Immature natural killer cell (primary cell): Measurements from ENCODE around the gene NHSL2. TPM values are rescaled to one million over a fixed set of nuclear protein-coding genes. Genes with fewer than 3 reads are reported as not detected.

Experiments
- DNase-seq, 3 donors: peaks; one replicate each; pipeline ENCODE4 v3.0.0; 2022; ENCODE audit warnings: mixed read lengths in 1 of 3
- H3K27ac Mint-ChIP-seq, 6 donors: one replicate each; pipeline ENCODE4 v1.8.0; 2020; ENCODE audit warnings: mixed read lengths in 6 of 6, mild to moderate bottlenecking in 5 of 6, inconsistent platforms in 4 of 6, moderate library complexity in 3 of 6
- H3K27me3 Mint-ChIP-seq, 3 donors: one replicate each; pipeline ENCODE4 v1.8.0; 2020 to 2021; ENCODE audit warnings: low read depth in 3 of 3, mild to moderate bottlenecking in 3 of 3, mixed read lengths in 3 of 3, moderate library complexity in 3 of 3, inconsistent platforms in 1 of 3
- H3K36me3 Mint-ChIP-seq, 3 donors: one replicate each; pipeline ENCODE4 v1.8.0; 2020; ENCODE audit warnings: mixed read lengths in 3 of 3, inconsistent platforms in 2 of 3, mild to moderate bottlenecking in 2 of 3
- H3K4me1 Mint-ChIP-seq, 2 donors: one replicate each; pipeline ENCODE4 v1.8.0; 2020; ENCODE audit warnings: inconsistent platforms in 2 of 2, mild to moderate bottlenecking in 2 of 2, mixed read lengths in 2 of 2, moderate library complexity in 1 of 2
- H3K4me3 Mint-ChIP-seq, 5 donors: one replicate each; pipeline ENCODE4 v1.8.0; 2020; ENCODE audit warnings: mild to moderate bottlenecking in 5 of 5, mixed read lengths in 5 of 5, inconsistent platforms in 3 of 5, moderate library complexity in 3 of 5
- H3K9me3 Mint-ChIP-seq, 6 donors: one replicate each; pipeline ENCODE4 v1.8.0; 2020; ENCODE audit warnings: mild to moderate bottlenecking in 6 of 6, mixed read lengths in 6 of 6, inconsistent platforms in 4 of 6, moderate library complexity in 3 of 6
- polyA plus RNA-seq, 3 donors: library from polyadenylated mRNA; unstranded; fragments of 300-500 nt; fragmentation: Illumina TruSeq; gene quantifications; one replicate each; pipeline ENCODE4 v1.2.3, GENCODE V29; 2021

NHSL2 gene
- polyA plus RNA-seq, 3 donors from 2014 or later = 10.2 to 29.0 (median 10.6) TPM

- H3K4me3 Mint-ChIP-seq = no peak overlapping the region
- no peak overlapping the region for H3K27ac Mint-ChIP-seq
- no peak for DNase-seq
- no peaks in the 10 kb centered on the region for H3K36me3 Mint-ChIP-seq
- no peaks in the 10 kb centered on the region for H3K9me3 Mint-ChIP-seq
- H3K4me1 Mint-ChIP-seq = no peaks in the 10 kb centered on the region
- H3K27me3 Mint-ChIP-seq = peaks cover 1 to 11% (median 11%) of the 10 kb centered on the region in 3 donors
Observed at GRCh38 chrX:72001471-72001870, 90.8 kb downstream of the NHSL2 start.

DNA sequence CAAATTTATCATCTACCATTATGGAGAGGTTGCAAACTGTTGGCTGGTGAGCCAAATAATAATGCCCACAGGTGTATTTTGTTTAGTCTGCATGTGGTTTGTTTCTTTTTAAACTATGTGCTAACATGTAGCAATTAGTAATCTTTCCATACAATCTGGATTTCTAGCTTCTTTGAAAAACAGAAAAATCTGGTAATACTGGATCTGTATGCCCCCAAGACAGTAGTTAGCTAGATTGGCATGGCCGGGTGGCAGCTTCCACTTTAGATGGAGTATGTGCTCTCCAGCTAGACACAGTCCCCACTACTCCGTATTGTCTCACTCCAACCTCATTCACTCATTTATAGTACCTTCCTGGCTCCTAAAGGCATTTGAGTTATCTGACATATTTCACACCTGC is 91.3 kb downstream of the NHSL2 start:
- no peaks in the 10 kb centered on the region for H3K36me3 Mint-ChIP-seq
- H3K4me3 Mint-ChIP-seq = no peak overlapping the region
- no peaks in the 10 kb centered on the region for H3K4me1 Mint-ChIP-seq
- DNase-seq = no peak
- H3K27ac Mint-ChIP-seq = no peak overlapping the region
- H3K9me3 Mint-ChIP-seq = no peaks in the 10 kb centered on the region
- peaks cover 1 to 14% (median 9%) of the 10 kb centered on the region in 3 donors for H3K27me3 Mint-ChIP-seq

DNA sequence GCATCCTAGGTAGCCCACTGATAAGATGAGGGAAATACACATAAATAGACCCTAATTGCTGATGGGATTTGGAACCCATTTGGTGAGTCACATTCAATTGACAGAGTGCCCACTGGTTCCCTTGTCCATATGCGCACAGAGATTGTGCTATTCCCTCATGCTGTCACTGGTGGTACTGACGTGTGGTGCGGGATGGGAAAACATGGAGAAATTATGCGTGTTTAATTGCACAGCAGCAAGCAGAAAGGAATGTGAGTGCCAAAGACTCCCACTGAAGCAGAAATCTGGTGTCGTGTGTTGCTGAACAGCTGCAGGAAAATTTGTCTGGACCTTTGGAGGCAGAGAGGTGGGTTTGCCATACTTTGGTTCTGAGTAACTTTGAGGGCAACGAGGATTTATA is 92.2 kb downstream of the NHSL2 start:
- Mint-ChIP-seq H3K4me1 (no peaks in the 10 kb centered on the region), H3K36me3 (no peaks in the 10 kb centered on the region), H3K27ac (no peak overlapping the region), H3K4me3 (no peak overlapping the region), H3K27me3 (peaks cover 1 to 14% (median 9%) of the 10 kb centered on the region in 3 donors), H3K9me3 (no peaks in the 10 kb centered on the region)
- DNase-seq = no peak

GRCh38 chrX:72003811-72004750 is 93.4 kb downstream of the NHSL2 start:
- H3K27me3 Mint-ChIP-seq = peaks cover 1 to 14% (median 2%) of the 10 kb centered on the region in 3 donors

GRCh38 chrX:72005046-72005445 is 94.4 kb downstream of the NHSL2 start:
- H3K4me3 Mint-ChIP-seq = no peak overlapping the region
- no peaks in the 10 kb centered on the region for H3K4me1 Mint-ChIP-seq
- no peaks in the 10 kb centered on the region for H3K36me3 Mint-ChIP-seq
- no peaks in the 10 kb centered on the region for H3K9me3 Mint-ChIP-seq
- H3K27me3 Mint-ChIP-seq = peaks cover 1 to 15% (median 2%) of the 10 kb centered on the region in 3 donors
- no peak for DNase-seq
- no peak overlapping the region for H3K27ac Mint-ChIP-seq

More at GRCh38 chrX:72003811-72004750, 93.4 kb downstream of the NHSL2 start:
- Mint-ChIP-seq H3K36me3 (no peaks in the 10 kb centered on the region), H3K4me1 (no peaks in the 10 kb centered on the region), H3K27ac (no peak overlapping the region), H3K4me3 (no peak overlapping the region), H3K9me3 (no peaks in the 10 kb centered on the region)
- no peak for DNase-seq

DNA sequence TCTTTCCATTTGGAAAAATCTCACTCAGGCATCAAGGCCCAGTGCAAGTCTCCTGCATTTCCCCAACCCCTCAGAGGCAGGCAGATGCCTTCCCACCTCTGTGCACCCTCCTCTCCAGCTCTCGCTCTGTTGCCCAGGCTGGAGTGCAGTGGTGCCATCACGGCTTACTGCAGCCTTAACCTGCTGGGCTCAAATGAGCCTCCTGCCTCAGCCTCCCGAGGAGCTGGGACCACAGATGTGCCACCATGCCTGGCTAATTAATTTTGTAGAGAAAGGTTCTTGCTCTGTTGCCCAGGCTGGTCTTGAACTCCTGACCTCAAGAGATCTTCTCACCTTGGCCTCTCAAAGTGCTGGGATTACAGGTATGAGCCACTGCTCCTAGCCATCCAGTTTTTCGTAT is 95.8 kb downstream of the NHSL2 start:
- DNase-seq = no peak
- Mint-ChIP-seq H3K4me3 (no peak overlapping the region), H3K4me1 (no peaks in the 10 kb centered on the region), H3K36me3 (no peaks in the 10 kb centered on the region), H3K27ac (no peak overlapping the region), H3K27me3 (peaks cover under 1 to 15% (median 2%) of the 10 kb centered on the region in 3 donors), H3K9me3 (no peaks in the 10 kb centered on the region)

DNA sequence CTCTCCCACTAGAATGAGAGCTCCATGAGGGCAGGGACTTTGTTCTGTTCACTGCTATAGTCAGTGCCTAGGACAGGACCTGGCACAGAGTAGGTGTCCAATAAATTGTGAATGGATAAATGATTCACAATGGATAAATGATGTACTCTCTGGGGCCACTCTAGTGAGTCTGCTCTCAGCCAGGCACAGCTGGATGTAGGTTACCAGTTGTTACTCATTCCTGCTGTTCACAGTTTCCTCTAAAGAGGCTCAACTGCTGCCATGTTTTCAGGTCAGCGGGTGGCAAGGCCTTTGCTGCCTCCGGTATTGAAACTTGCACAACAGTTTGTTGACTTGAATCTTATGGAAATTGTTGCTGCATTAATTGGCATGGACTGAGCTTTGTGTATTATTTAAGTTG is 99.1 kb downstream of the NHSL2 start:
- Mint-ChIP-seq H3K9me3 (no peaks in the 10 kb centered on the region), H3K27me3 (peaks cover 0 to 9% (median 4%) of the 10 kb centered on the region in 3 donors), H3K4me3 (no peak overlapping the region), H3K27ac (no peak overlapping the region), H3K36me3 (no peaks in the 10 kb centered on the region), H3K4me1 (no peaks in the 10 kb centered on the region)
- DNase-seq = no peak

GRCh38 chrX:72011734-72012133 is 101.1 kb downstream of the NHSL2 start:
- Mint-ChIP-seq H3K9me3 (no peaks in the 10 kb centered on the region), H3K36me3 (no peaks in the 10 kb centered on the region), H3K27ac (no peak overlapping the region), H3K4me3 (no peak overlapping the region), H3K27me3 (peaks cover under 1 to 7% (median 4%) of the 10 kb centered on the region in 3 donors), H3K4me1 (no peaks in the 10 kb centered on the region)
- no peak for DNase-seq

DNA sequence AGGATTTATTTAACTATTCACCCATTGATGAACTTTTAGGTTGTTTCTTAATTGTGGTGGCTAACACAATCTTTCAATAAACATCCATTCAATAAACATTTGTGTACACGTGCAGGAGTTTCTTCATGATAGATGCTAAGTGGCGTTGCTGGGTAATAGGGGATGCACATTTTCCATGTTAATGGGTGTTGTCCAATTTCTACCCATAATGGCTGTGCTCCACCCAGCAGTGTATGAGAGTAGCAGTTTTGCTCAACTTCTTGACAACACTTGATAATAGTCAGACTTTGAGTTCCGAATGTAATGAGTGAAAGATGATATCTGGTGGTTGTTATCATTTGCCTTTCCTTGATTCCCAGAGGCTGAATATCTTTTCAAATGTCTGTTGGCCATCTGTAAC is 104.7 kb downstream of the NHSL2 start:
- no peak for DNase-seq
- no peaks in the 10 kb centered on the region for H3K36me3 Mint-ChIP-seq

DNA sequence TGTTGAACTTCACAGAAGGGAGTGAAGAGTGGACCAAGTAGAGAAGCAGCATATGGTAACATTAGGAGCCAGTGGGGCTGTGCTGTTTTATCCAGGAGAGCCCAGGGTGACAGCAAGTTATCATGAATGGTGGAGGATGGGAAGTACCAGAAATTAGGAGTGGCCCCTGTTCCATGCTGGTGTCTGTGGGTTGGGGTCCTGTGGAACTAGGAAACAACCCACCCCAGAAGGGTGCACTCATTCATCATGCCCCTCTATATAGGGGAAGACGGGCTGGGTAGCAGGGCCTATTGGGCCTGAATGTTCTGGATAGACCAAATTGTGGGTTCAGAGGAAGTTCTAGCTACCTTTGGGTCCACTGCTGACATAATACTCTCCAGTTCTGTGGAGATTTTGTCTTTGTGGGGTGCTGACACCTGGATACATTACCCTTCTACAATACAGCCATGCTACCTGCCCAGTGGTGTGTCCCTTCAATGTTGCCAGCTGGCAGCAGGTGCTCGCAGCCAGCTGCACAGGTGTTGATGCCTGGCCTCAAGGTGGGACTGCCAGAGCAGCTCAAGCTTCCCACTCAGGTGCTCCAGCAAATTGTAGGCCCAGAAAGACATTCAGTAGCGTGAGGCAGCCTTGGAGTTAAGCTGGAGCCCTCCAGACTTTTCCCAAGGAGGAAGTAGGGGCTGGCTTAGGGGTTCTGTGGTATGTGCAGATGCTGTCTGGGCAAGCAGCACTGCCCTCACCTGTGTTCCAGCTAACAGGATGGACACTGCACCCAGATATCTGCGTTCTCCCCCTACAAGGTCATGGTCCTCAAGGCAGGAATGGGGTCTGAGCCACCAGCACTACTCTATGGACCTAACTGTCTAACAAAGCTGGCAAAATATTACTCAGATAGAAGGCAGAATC is 106.5 kb downstream of the NHSL2 start:
- Mint-ChIP-seq H3K4me1 (peaks cover 10 to 11% of the 10 kb centered on the region in 2 donors), H3K9me3 (no peaks in the 10 kb centered on the region), H3K36me3 (no peaks in the 10 kb centered on the region), H3K4me3 (no peak overlapping the region), H3K27me3 (peaks cover 5 to 15% (median 9%) of the 10 kb centered on the region in 3 donors), H3K27ac (no peak overlapping the region)
- DNase-seq = no peak

More for the DNA sequence above, 104.7 kb downstream of the NHSL2 start:
- Mint-ChIP-seq H3K27ac (no peak overlapping the region), H3K4me3 (no peak overlapping the region), H3K27me3 (peaks cover 3 to 11% (median 9%) of the 10 kb centered on the region in 3 donors), H3K9me3 (no peaks in the 10 kb centered on the region), H3K4me1 (peaks cover 6 to 8% of the 10 kb centered on the region in 2 donors)

- H3K27ac Mint-ChIP-seq = peak overlapping the region in 2 of 6 donors; percentile 6 to 36
- H3K27me3 Mint-ChIP-seq = peaks cover 5 to 15% (median 12%) of the 10 kb centered on the region in 3 donors
- DNase-seq = peak; percentile 79 to 85 (median 84)
- no peaks in the 10 kb centered on the region for H3K36me3 Mint-ChIP-seq
- no peaks in the 10 kb centered on the region for H3K9me3 Mint-ChIP-seq
- H3K4me1 Mint-ChIP-seq = peaks cover 10 to 11% of the 10 kb centered on the region in 2 donors
- H3K4me3 Mint-ChIP-seq = peak overlapping the region in 3 of 5 donors; percentile 29 to 53 (median 48)
Observed at GRCh38 chrX:72018277-72019112, 107.8 kb downstream of the NHSL2 start.

GRCh38 chrX:72019487-72019886 is 108.8 kb downstream of the NHSL2 start:
- peaks cover 5 to 17% (median 13%) of the 10 kb centered on the region in 3 donors for H3K27me3 Mint-ChIP-seq
- no peaks in the 10 kb centered on the region for H3K36me3 Mint-ChIP-seq
- no peaks in the 10 kb centered on the region for H3K9me3 Mint-ChIP-seq
- DNase-seq = no peak
- H3K4me1 Mint-ChIP-seq = peaks cover 10 to 11% of the 10 kb centered on the region in 2 donors
- H3K4me3 Mint-ChIP-seq = no peak overlapping the region
- H3K27ac Mint-ChIP-seq = no peak overlapping the region

- Mint-ChIP-seq H3K27me3 (peaks cover 5 to 17% (median 13%) of the 10 kb centered on the region in 3 donors), H3K27ac (no peak overlapping the region), H3K36me3 (no peaks in the 10 kb centered on the region), H3K9me3 (no peaks in the 10 kb centered on the region), H3K4me1 (peaks cover 10 to 11% of the 10 kb centered on the region in 2 donors), H3K4me3 (no peak overlapping the region)
- no peak for DNase-seq
Observed at GRCh38 chrX:72020204-72020603, 109.6 kb downstream of the NHSL2 start.
